ENCODE data around the gene OR5AK2.
"Not testable (repeated sequence)": the region's sequence is repeated elsewhere in the genome, so short reads cannot be mapped to it uniquely, and the experiment has no call there.

Gene OR5AK2
- long read RNA-seq, donor 1: 0 reads
- long read RNA-seq, donor 2: 0 reads
- long read RNA-seq, donor 3: 0 reads
- long read RNA-seq, donor 4: 0 reads
- long read RNA-seq, donor 5, partial matches to known transcripts: 0 of 1 reads
- long read RNA-seq, donor 5, other reads (novel, unspliced or antisense): 0 of 1 reads
- long read RNA-seq, donor 6: 0 reads
- long read RNA-seq, donor 7: 0 reads
- long read RNA-seq, donor 8: 0 reads

GRCh38 chr11:56988614-56989013 is at the start of gene OR5AK2:
TSS of gene OR5AK2 (plus strand) at chr11:56988914. CDS start at chr11:56988914, 0 bp downstream.
- no peak for DNase-seq

- DNase-seq: not testable (repeated sequence)
These were observed 43.2 kb upstream of the OR5AK2 start for GRCh38 chr11:56945526-56945925.

GRCh38 chr11:56948991-56949515 is 39.7 kb upstream of the OR5AK2 start:
- DNase-seq: no peak

- DNase-seq: no peak
These were observed 38.2 kb upstream of the OR5AK2 start for GRCh38 chr11:56950510-56950909.

- not testable (repeated sequence) for DNase-seq
These were observed 34.8 kb upstream of the OR5AK2 start for GRCh38 chr11:56953907-56954306.

GRCh38 chr11:56961609-56962008 is 27.1 kb upstream of the OR5AK2 start:
- DNase-seq: no peak

- DNase-seq: no peak
These were observed 21.0 kb upstream of the OR5AK2 start for GRCh38 chr11:56967726-56968125.

GRCh38 chr11:56968524-56968923 is 20.2 kb upstream of the OR5AK2 start:
- DNase-seq: no peak

- no peak for DNase-seq
These were observed 11.4 kb upstream of the OR5AK2 start for GRCh38 chr11:56977314-56977713.

- no peak for DNase-seq
These were observed 2.0 kb downstream of the OR5AK2 start for GRCh38 chr11:56990702-56991101.

GRCh38 chr11:56994532-56994931 is 5.8 kb downstream of the OR5AK2 start:
- no peak for DNase-seq

- DNase-seq: no peak
These were observed 13.1 kb downstream of the OR5AK2 start for GRCh38 chr11:57001674-57002401.

- no peak for DNase-seq
These were observed 19.7 kb downstream of the OR5AK2 start for GRCh38 chr11:57008373-57008772.

- DNase-seq: no peak
These were observed 27.0 kb downstream of the OR5AK2 start for GRCh38 chr11:57015679-57016078.

GRCh38 chr11:57031556-57031955 is 42.8 kb downstream of the OR5AK2 start:
- DNase-seq: no peak

All from right kidney (tissue), 9 donors.